C4-2B (cell line): ENCODE results near the gene AIG1.

ENCODE experiments used
- ZFX ChIP-seq: fragments of 450-650 bp; IDR thresholded peaks from 2 replicates; pipeline ENCODE4 v1.6.1; 2017
- TF ChIP-seq, protein P1 (sequence below): fragments of 450-650 bp; conservative IDR thresholded peaks from 2 replicates; pipeline ENCODE4 v1.5.1; 2017; ENCODE audit warnings: mild to moderate bottlenecking

DNA sequence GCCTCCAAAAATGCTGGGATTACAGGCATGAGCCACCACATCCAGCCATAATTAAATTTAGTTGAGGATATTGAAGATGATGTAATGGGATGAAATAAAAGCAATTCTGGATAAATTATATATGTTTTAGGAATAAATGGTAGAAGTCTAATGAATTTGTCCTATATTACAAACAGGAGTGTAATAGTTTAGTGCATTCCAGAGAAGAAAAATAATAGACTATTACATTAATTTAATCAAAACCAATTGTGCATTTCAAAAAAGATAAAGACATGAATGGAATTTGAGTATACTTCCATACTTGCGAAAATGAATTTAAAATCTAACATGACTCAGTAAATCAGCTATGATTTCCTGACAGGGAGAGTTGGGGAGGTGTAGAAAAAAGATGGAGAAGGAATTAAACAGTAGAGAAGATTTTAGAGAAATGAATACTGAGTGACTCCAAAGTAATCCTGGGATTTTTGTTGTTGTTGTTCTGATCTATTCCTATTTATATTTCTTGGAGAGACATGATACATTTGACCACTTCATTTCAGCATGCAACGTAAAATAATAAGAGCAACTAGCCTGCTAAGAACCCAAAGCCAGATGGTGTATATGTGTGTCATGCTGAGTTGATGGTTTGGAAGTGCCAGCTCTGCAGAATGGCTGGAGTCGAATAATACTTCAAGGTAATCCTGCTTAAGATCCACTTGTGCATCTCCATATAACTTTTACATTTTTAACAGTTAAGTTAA lies 67.4 kb downstream of the AIG1 start:
- TF ChIP-seq, protein P1, sequence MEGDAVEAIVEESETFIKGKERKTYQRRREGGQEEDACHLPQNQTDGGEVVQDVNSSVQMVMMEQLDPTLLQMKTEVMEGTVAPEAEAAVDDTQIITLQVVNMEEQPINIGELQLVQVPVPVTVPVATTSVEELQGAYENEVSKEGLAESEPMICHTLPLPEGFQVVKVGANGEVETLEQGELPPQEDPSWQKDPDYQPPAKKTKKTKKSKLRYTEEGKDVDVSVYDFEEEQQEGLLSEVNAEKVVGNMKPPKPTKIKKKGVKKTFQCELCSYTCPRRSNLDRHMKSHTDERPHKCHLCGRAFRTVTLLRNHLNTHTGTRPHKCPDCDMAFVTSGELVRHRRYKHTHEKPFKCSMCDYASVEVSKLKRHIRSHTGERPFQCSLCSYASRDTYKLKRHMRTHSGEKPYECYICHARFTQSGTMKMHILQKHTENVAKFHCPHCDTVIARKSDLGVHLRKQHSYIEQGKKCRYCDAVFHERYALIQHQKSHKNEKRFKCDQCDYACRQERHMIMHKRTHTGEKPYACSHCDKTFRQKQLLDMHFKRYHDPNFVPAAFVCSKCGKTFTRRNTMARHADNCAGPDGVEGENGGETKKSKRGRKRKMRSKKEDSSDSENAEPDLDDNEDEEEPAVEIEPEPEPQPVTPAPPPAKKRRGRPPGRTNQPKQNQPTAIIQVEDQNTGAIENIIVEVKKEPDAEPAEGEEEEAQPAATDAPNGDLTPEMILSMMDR: no peak
- TF ChIP-seq ZFX: no peak
